GM23248 (cell line): ENCODE results near the gene AMBRA1. TPM values are rescaled to one million over a fixed set of nuclear protein-coding genes. Genes with fewer than 3 reads are reported as not detected.

Source experiments
- DNase-seq: peaks from one replicate; pipeline ENCODE4 v3.0.0-alpha.2; 2015
- H2AFZ ChIP-seq: fragments of 200-600 bp; sonication (generic); 2 replicates; pipeline ENCODE4 v1.6.1; 2016; ENCODE audit warnings: antibody characterized with exemption
- H3F3A ChIP-seq: fragments of 200-600 bp; sonication (generic); 2 replicates; pipeline ENCODE4 v1.6.1; 2016; ENCODE audit warnings: mild to moderate bottlenecking, antibody characterized with exemption, mixed run types; ENCODE audit not compliant: insufficient read depth
- H3K27ac ChIP-seq: fragments of 200-600 bp; sonication (generic); 2 replicates; pipeline ENCODE4 v1.5.1; 2016; ENCODE audit warnings: mild to moderate bottlenecking
- H3K27me3 ChIP-seq: fragments of 200-600 bp; sonication (generic); replicated peaks from 2 replicates; pipeline ENCODE4 v1.6.1; 2016; ENCODE audit warnings: mild to moderate bottlenecking; ENCODE audit not compliant: insufficient read depth
- H3K36me3 ChIP-seq: fragments of 200-600 bp; sonication (generic); 2 replicates; pipeline ENCODE4 v1.6.1; 2016; ENCODE audit warnings: low read depth, mild to moderate bottlenecking
- H3K4me1 ChIP-seq: fragments of 200-600 bp; sonication (generic); 2 replicates; pipeline ENCODE4 v1.6.1; 2016; ENCODE audit warnings: mild to moderate bottlenecking; ENCODE audit not compliant: insufficient read depth
- H3K4me2 ChIP-seq: fragments of 200-600 bp; sonication (generic); one replicate; pipeline ENCODE4 v1.6.1; 2016; ENCODE audit warnings: mild to moderate bottlenecking; ENCODE audit not compliant: unreplicated experiment
- H3K4me3 ChIP-seq: fragments of 200-600 bp; sonication (generic); 2 replicates; pipeline ENCODE4 v1.5.1; 2016; ENCODE audit warnings: mild to moderate bottlenecking
- H3K79me2 ChIP-seq: fragments of 200-600 bp; sonication (generic); 2 replicates; pipeline ENCODE4 v1.6.1; 2016; ENCODE audit warnings: mild to moderate bottlenecking; ENCODE audit not compliant: insufficient read depth
- H3K9ac ChIP-seq: fragments of 200-600 bp; sonication (generic); 2 replicates; pipeline ENCODE4 v1.6.1; 2016; ENCODE audit warnings: mild to moderate bottlenecking
- H3K9me2 ChIP-seq: fragments of 200-600 bp; sonication (generic); 2 replicates; pipeline ENCODE4 v1.6.1; 2016; ENCODE audit warnings: mixed run types, mild to moderate bottlenecking, moderate library complexity; ENCODE audit not compliant: insufficient read depth
- H3K9me3 ChIP-seq: fragments of 200-600 bp; sonication (generic); one replicate; pipeline ENCODE4 v1.6.1; 2017; ENCODE audit warnings: low read depth
- H4K20me1 ChIP-seq: fragments of 200-600 bp; sonication (generic); 2 replicates; pipeline ENCODE4 v1.6.0; 2016; ENCODE audit not compliant: insufficient read depth
- EZH2 ChIP-seq: fragments of 200-600 bp; sonication (generic); IDR thresholded peaks from 2 replicates; pipeline ENCODE4 v1.6.1; 2018; ENCODE audit warnings: antibody characterized with exemption, mild to moderate bottlenecking; ENCODE audit not compliant: insufficient read depth, poor library complexity, severe bottlenecking
- EZH2phosphoT487 ChIP-seq: fragments of 200-600 bp; sonication (generic); IDR thresholded peaks from 2 replicates; pipeline ENCODE4 v1.6.1; 2018; ENCODE audit warnings: antibody characterized with exemption, moderate library complexity, mild to moderate bottlenecking, low read depth; ENCODE audit not compliant: insufficient read depth
- WGBS, 2 experiments: methylation state at CpG; one replicate each; pipeline ENCODE4 v1.1.6; 2015 to 2017; ENCODE audit warnings: low lambda C conversion rate in 2 of 2, low coverage in 1 of 2; ENCODE audit errors: missing lambda C conversion rate in 2 of 2; 5-methylcytosine and 5-hydroxymethylcytosine counted together
- in situ Hi-C: fragments of 300-500 bp; cut with MboI; formaldehyde crosslinking; loops from 2 replicates; pipeline ENCODE4 v1.15.0; 2020
- polyA plus RNA-seq: library from polyadenylated mRNA; unstranded; fragments of >200 nt; fragmentation: Nextera tagmentation; extraction: Ambion mirVana; gene quantifications from 2 replicates; pipeline ENCODE4 v1.2.1, GENCODE V29; 2016
- total RNA-seq: library from RNA; depleted of rRNA; stranded (reverse); fragments of >200 nt; shearing (Covaris generic); gene quantifications from 2 replicates; pipeline ENCODE4 v1.2.3, GENCODE V29; 2014; rRNA removed

The AMBRA1 gene
- total RNA-seq (20.1 and 46.0 TPM in 2 replicates), polyA plus RNA-seq (5.0 and 5.2 TPM in 2 replicates)

DNA sequence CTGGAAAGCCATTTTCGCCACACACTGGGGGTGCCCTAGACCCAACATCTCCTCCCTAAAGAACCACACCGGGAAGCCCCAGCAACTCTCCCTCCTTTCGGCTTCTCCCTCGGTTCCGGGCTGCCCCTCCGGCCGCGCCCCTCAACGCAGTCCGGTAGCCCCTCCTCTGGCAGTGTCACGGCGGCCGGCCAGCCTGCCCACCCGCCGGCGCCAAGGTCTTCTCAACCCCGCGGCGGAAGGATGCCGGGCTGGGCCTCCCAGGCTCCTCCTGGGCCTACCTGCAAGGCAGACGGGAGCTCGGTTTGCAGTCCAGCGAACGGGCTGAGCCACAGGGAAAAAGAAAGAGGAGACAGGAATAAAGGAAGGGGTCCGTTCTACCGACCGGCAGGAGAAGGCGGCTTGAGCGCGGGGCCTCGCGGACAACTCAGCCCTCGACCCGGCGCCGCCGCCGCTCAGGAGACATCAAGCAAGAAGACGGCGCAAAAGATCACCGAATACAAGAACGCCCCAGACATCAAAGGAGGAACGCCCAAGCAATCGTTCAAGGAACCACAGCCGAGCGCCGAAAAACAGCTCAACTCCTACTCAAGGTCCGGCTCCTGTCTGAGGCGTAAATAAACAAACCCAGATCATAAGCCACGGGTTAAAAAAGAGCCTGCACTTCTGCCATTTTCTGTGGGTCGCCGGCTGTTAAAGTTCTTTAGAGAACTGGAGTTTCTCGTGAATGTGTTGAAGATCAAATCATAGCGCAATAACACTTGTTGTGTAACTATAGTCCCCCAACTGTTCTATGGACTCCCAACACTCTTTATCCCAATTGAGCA is at the start of gene AMBRA1:
Gene AMBRA1, minus strand, starts transcription at position 474 of the 824 bp plus-strand sequence. CDS start 45,643 bp downstream, outside the sequence.
- in situ Hi-C loops: no loop called here
- H3K36me3 ChIP-seq: no peaks in the 10 kb centered on the region
- H4K20me1 ChIP-seq: 0 out of 2 replicates have a peak, but pooled peaks cover 3% of the 10 kb centered on the region
- 1% methylated on average over 52 to 54 of the region's 54 CpGs for WGBS, 2 experiments
- TF ChIP-seq EZH2phosphoT487 (no peak), EZH2 (no peak)
- peak within 1 kb of the TSS; percentile 98 for H3K4me2 ChIP-seq
- H2AFZ ChIP-seq: peak within 1 kb of the TSS; percentile 99
- H3K27me3 ChIP-seq: no peaks in the 10 kb centered on the region
- peak within 1 kb of the TSS; percentile 93 for H3K4me3 ChIP-seq
- peaks cover 51% of the 10 kb centered on the region for H3K79me2 ChIP-seq
- no peaks in the 10 kb centered on the region for H3K9me3 ChIP-seq
- DNase-seq: peak; percentile 95
- H3K9me2 ChIP-seq: no peaks in the 10 kb centered on the region
- H3K9ac ChIP-seq: peak within 1 kb of the TSS; percentile 92
- peak within 1 kb of the TSS; percentile 66 for H3K27ac ChIP-seq
- peaks cover 17% of the 10 kb centered on the region for H3F3A ChIP-seq
- peaks cover 27% of the 10 kb centered on the region for H3K4me1 ChIP-seq

DNA sequence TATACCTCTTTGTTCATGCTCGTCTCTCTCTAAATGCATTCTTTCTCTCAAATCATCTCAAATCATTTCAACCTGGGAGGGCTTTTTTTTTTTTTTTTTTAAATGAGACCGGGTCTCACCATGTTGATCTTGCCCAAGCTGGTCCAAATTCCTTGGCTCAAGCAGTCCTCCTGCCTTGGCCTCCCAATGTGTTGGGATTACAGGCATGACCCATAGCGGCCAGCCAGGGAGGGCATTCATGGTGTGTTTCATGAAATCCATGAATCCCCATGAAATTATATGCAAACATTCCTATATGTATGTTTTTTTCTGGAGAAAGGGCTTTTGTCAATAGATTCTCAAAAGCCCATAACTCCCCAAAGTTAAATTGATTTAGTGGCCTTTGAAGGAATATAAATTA is 49.7 kb upstream of the AMBRA1 start:
- Histone ChIP-seq H3K9ac (no peak overlapping the region), H3F3A (peaks cover 15% of the 10 kb centered on the region), H3K4me1 (peaks cover 8% of the 10 kb centered on the region), H3K9me2 (no peaks in the 10 kb centered on the region), H3K4me2 (no peak overlapping the region), H3K36me3 (peaks cover 19% of the 10 kb centered on the region), H3K79me2 (peaks cover 50% of the 10 kb centered on the region), H3K9me3 (no peaks in the 10 kb centered on the region), H4K20me1 (no peaks in the 10 kb centered on the region), H3K4me3 (no peak overlapping the region), H2AFZ (no peak overlapping the region), H3K27ac (no peak overlapping the region), H3K27me3 (no peaks in the 10 kb centered on the region)
- in situ Hi-C loops: no loop called here
- DNase-seq: no peak
- TF ChIP-seq EZH2 (no peak), EZH2phosphoT487 (no peak)
- WGBS, 2 experiments: 95 to 96% methylated on average over 3 of the region's 3 CpGs

DNA sequence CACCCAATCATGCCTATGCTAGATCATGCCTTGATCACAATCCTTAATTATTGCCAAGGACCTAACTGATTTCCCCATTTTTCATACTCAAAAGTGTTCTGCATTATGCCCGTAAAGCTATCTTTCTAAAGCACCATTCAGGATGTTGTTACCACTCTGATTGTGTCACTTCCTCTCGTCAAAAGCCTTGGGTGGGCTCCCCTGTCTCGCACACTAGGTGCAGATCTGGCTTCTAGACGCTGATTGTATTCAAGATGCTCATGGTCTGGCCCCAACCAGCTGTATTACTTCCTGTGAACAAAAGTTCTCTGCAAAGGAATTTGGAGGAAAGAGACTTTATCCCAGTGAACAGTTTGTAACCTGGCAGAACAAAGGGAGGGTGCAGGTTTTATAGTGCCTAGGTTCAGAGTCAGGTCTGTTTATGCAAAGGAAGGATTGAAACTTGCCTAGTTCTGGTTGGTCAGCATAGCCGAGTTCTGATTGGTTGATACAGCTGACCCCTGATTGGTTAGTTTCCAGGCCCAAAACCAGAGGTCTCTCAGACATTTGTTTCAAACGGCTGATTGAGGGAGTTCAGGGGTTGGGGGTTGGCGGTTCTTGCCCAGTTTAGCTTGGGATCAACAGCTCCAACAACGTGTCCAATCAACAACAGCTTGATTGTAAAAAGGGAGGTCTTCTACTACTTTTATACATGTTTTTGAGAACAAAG is 49.0 kb upstream of the AMBRA1 start:
- no peaks in the 10 kb centered on the region for H3K9me2 ChIP-seq
- peaks cover 19% of the 10 kb centered on the region for H3K36me3 ChIP-seq
- in situ Hi-C loops: no loop called here
- no peaks in the 10 kb centered on the region for H3K9me3 ChIP-seq
- no peak overlapping the region for H3K27ac ChIP-seq
- no peaks in the 10 kb centered on the region for H3K27me3 ChIP-seq
- H3K9ac ChIP-seq: no peak overlapping the region
- H2AFZ ChIP-seq: no peak overlapping the region
- H4K20me1 ChIP-seq: no peaks in the 10 kb centered on the region
- no peak overlapping the region for H3K4me2 ChIP-seq
- H3K4me3 ChIP-seq: no peak overlapping the region
- 0 out of 2 replicates have a peak, but pooled peaks cover under 1% of the 10 kb centered on the region for H3K4me1 ChIP-seq
- 78 to 83% methylated on average over 8 of the region's 8 CpGs for WGBS, 2 experiments
- no peak for DNase-seq
- TF ChIP-seq EZH2: no peak
- TF ChIP-seq EZH2phosphoT487: no peak
- peaks cover 8% of the 10 kb centered on the region for H3F3A ChIP-seq
- peaks cover 56% of the 10 kb centered on the region for H3K79me2 ChIP-seq

GRCh38 chr11:46641639-46642038 is 47.8 kb upstream of the AMBRA1 start:
- H3K4me2 ChIP-seq: no peak overlapping the region
- WGBS, 2 experiments: 94 to 100% methylated on average over 3 of the region's 3 CpGs
- in situ Hi-C loops: no loop called here

More at GRCh38 chr11:46641639-46642038, 47.8 kb upstream of the AMBRA1 start:
- H3K4me1 ChIP-seq: no peaks in the 10 kb centered on the region
- H3K4me3 ChIP-seq: no peak overlapping the region
- DNase-seq: no peak
- H3K9ac ChIP-seq: no peak overlapping the region
- peaks cover 25% of the 10 kb centered on the region for H3K36me3 ChIP-seq
- no peaks in the 10 kb centered on the region for H3K27me3 ChIP-seq
- H3K9me2 ChIP-seq: no peaks in the 10 kb centered on the region
- H3F3A ChIP-seq: no peaks in the 10 kb centered on the region
- H3K27ac ChIP-seq: no peak overlapping the region
- no peaks in the 10 kb centered on the region for H3K9me3 ChIP-seq
- no peak overlapping the region for H2AFZ ChIP-seq
- H3K79me2 ChIP-seq: peaks cover 68% of the 10 kb centered on the region
- TF ChIP-seq EZH2 (no peak), EZH2phosphoT487 (no peak)
- no peaks in the 10 kb centered on the region for H4K20me1 ChIP-seq
